ENCODE results near the gene SUPT16H.

The SUPT16H gene

DNA sequence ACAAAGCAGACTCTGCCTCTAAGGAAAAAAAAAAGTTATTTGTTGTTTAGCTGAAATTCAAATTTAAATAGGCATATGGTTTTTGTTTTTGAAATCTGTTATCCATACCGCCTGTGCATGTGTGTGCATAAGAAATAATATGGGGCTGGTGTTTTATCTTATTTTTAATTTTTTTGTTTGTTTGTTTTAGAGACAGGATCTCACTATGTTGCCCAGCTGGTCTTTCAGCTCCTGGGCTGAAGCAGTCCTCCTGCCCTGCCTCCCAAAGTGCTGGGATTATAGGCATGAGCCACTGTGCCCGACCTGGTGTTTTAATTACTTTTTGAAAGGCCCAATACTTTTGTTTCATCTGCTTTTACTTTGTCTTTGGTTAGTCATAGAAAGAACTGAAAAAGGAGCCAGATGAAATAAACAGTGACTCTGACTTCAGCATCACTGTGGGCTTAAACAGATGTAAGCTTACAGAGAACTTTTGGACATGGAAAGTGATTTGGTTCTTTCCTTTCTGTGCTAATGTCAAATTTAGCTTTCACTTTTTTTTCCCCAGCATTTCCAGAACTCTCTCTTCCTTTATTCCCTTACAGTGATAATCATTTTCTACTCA, 37.2 kb downstream of the SUPT16H start:
- H3K4me3 ChIP-seq (replicated peaks in 1 of 2; ENCODE audit: low read depth in 2 of 2, low read length in 2 of 2), result no peak overlapping the region
- TF ChIP-seq, protein P1, sequence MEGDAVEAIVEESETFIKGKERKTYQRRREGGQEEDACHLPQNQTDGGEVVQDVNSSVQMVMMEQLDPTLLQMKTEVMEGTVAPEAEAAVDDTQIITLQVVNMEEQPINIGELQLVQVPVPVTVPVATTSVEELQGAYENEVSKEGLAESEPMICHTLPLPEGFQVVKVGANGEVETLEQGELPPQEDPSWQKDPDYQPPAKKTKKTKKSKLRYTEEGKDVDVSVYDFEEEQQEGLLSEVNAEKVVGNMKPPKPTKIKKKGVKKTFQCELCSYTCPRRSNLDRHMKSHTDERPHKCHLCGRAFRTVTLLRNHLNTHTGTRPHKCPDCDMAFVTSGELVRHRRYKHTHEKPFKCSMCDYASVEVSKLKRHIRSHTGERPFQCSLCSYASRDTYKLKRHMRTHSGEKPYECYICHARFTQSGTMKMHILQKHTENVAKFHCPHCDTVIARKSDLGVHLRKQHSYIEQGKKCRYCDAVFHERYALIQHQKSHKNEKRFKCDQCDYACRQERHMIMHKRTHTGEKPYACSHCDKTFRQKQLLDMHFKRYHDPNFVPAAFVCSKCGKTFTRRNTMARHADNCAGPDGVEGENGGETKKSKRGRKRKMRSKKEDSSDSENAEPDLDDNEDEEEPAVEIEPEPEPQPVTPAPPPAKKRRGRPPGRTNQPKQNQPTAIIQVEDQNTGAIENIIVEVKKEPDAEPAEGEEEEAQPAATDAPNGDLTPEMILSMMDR (IDR thresholded peaks at IDR 0.05; ENCODE audit: low read depth, low read length), result no peak
- DNase-seq (ENCODE audit: low read depth in 2 of 2), result peak in 1 of 2 donors; percentile 5

DNA sequence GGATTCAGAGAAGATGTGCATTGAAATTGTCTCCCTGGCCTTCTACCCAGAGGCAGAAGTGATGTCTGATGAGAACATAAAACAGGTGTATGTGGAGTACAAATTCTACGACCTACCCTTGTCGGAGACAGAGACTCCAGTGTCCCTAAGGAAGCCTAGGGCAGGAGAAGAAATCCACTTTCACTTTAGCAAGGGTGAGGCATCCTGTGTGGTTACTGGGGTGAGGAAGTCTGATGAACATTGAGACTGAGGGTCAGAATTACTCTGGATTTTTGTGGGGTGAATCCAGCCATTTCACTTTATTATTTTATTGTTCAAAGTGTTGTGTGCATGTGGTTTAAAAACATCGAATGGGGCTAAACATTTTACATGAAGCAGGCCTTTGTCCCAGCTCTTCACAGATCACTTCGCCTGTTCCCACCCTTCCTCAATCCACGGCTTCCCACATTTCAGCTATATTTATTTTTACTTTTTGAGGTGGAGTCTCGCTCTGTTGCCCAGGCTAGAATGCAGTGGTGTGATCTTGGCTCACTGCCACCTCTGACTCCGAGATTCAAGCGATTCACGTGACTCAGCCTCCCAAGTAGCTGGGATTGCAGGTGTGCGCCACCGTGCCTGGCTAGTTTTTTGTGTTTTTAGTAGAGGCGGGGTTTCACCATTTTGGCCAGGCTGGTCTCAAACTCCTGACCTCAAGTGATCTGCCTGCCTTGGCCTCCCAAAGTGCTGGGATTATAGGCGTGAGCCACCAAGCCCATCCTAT, 40.6 kb downstream of the SUPT16H start:
- TF ChIP-seq, protein P1 (IDR thresholded peaks at IDR 0.05; ENCODE audit: low read depth, low read length), result no peak
- H3K4me3 ChIP-seq (replicated peaks in 1 of 2; ENCODE audit: low read depth in 2 of 2, low read length in 2 of 2), result no peak overlapping the region
- DNase-seq (ENCODE audit: low read depth in 2 of 2), result no peak

DNA sequence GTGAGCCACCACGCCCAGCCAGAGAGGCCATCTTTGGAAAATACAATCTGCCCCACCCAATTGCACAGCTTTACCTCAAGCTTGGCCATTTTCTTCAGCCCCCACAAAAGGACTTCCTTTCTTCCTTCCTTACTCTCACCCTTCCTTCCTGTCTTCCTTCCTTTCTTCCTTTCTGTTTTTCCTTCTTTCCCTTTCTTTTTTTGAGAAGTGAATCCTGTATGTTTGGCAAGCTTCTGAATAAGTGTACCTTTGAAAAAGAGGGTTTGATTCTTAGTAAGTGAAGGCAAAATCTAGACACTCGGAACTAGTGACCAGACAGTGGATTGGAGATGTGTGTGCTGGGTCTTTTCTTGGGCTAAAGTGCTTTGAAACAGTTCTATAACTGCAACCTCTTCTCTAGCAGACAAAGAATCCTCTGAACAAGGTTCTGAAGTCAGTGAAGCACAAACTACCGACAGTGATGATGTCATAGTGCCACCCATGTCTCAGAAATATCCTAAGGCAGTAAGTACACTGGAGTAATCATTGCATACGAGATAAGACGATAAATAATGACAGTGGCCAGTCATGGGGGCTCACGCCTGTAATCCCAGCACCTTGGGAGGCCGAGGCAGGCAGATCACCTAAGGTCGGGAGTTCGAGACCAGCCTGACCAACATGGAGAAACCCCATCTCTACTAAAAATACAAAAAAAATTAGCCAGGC, 49.5 kb downstream of the SUPT16H start:
- H3K4me3 ChIP-seq (replicated peaks in 1 of 2; ENCODE audit: low read depth in 2 of 2, low read length in 2 of 2), result no peak overlapping the region
- TF ChIP-seq, protein P1 (IDR thresholded peaks at IDR 0.05; ENCODE audit: low read depth, low read length), result no peak
- no peak for DNase-seq (ENCODE audit: low read depth in 2 of 2)

DNA sequence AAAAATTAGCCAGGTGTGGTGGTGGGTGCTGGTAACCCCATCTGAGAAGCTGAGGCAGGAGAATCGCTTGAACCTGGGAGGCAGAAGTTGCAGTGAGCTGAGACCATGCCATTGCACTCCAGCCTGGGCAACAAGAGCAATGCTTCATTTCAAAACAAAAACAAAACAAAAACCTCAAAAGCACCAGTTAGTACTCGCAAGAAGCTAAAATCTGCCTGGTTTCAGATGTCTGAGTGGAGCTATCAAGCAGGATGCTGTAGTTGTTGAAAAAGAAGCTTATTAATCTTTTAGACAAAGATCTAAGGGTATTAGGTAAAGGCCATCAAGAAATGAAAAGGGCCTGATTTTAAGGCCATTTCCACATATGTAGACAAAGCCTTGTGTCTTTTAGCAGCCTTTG, 50.9 kb downstream of the SUPT16H start:
- DNase-seq (ENCODE audit: low read depth in 2 of 2), result no peak
- H3K4me3 ChIP-seq (replicated peaks in 1 of 2; ENCODE audit: low read depth in 2 of 2, low read length in 2 of 2), result no peak overlapping the region
- TF ChIP-seq, protein P1 (IDR thresholded peaks at IDR 0.05; ENCODE audit: low read depth, low read length), result no peak

DNA sequence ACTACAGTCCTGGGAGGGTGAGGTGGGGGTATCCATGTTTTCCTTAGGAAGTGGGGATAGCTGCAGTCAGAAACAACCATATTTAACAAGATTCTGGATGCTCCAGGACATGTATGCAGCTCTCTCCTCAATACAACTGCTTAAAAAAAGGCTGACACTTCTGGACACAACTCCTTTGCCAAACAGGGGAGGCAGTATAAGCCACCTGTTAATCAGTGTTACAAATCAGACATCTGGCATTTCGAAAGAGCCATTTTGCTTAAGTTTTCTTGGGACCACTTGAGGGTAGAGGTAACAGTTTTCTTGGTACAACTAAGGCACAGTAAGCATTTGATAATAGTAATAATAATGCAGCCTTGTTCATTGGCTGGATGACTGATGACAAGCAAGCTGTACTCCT, 56.8 kb downstream of the SUPT16H start:
- TF ChIP-seq, protein P1 (IDR thresholded peaks at IDR 0.05; ENCODE audit: low read depth, low read length), result no peak
- no peak overlapping the region for H3K4me3 ChIP-seq (replicated peaks in 1 of 2; ENCODE audit: low read depth in 2 of 2, low read length in 2 of 2)
- no peak for DNase-seq (ENCODE audit: low read depth in 2 of 2)

DNA sequence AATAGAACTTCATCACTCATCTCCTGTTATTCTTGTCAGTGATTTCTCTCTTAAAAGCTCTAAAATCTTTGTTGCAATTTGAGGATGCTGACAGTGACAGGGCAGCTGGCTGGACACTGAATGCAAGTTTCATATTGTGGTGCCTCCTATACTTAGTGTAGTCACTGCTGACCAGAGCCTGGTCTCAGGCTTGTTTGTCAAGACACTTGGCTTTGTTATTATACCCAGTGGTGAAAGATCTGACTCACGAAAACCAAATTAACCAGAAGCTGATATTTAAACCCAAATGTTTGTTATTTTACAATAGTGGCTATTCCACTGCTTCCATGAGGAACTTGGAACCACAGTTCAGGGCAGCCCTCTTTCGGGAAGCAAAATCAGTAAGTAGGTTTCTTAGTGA, 61.1 kb downstream of the SUPT16H start:
- TF ChIP-seq, protein P1 (IDR thresholded peaks at IDR 0.05; ENCODE audit: low read depth, low read length), result no peak
- DNase-seq (ENCODE audit: low read depth in 2 of 2), result no peak
- H3K4me3 ChIP-seq (replicated peaks in 1 of 2; ENCODE audit: low read depth in 2 of 2, low read length in 2 of 2), result no peak overlapping the region
